HepG2 (cell line): Measurements from ENCODE around the gene NFE2. TPM values are rescaled to one million over a fixed set of nuclear protein-coding genes. Genes with fewer than 3 reads are reported as not detected.

Experiments
- ATAC-seq: fragments of 200-7000 bp; cut with Tn5 transposase; 3 replicates; pipeline ENCODE4 v1.9.1; 2020; ENCODE audit warnings: mild to moderate bottlenecking, moderate library complexity
- BruUV-seq: library from RNA; stranded (reverse); fragments of 400-500 nt; replicated peaks from 2 replicates; lab custom pipeline; 2021; lab: Mats Ljungman, UMichigan
- CTCF ChIA-PET: fragments of 300-600 bp; formaldehyde crosslinking; extraction: SDS; loops from one replicate; lab custom pipeline; 2021; ENCODE audit warnings: low total read pairs, inconsistent platforms, low intra/inter-chr PET ratio; lab: Yijun Ruan, JAX
- POLR2A ChIA-PET: fragments of 350-600 bp; sonication (Branson Sonifier 250); formaldehyde crosslinking; loops from one replicate; lab custom pipeline; 2020; ENCODE audit warnings: antibody characterized with exemption, inconsistent platforms; lab: Yijun Ruan, JAX
- DNase-seq: peaks from one replicate; pipeline ENCODE4 v3.0.0-alpha.2; 2015; ENCODE audit warnings: low spot score
- FAIRE-seq: peaks from 3 replicates; lab custom pipeline; 2011; peaks lifted over from hg19 to GRCh38; lab: Jason Lieb, UNC
- H2AFZ ChIP-seq: one replicate; pipeline ENCODE4 v1.6.1; 2011; ENCODE audit warnings: low read length, inconsistent platforms
- H3K27ac ChIP-seq: fragments of 300-600 bp; 3 replicates; pipeline ENCODE4 v1.8.0; 2011; ENCODE audit warnings: mixed run types, mild to moderate bottlenecking, mixed read lengths, low read length, inconsistent platforms; ENCODE audit not compliant: insufficient read depth; ENCODE audit errors: extremely low read length
- H3K27me3 ChIP-seq, 2 experiments: fragments of 200-600 bp in 1 of 2; 2 replicates in 1 of 2; 3 replicates in 1 of 2; pipeline versions ENCODE4 v1.6.0 to v1.8.0; 2011; ENCODE audit warnings: low read length in 2 of 2, mild to moderate bottlenecking in 2 of 2, moderate library complexity in 2 of 2, inconsistent platforms in 1 of 2; ENCODE audit not compliant: insufficient read depth in 2 of 2, control insufficient read depth in 1 of 2
- H3K36me3 ChIP-seq, 2 experiments: fragments of 200-600 bp in 1 of 2; replicated peaks in 1 of 2; 2 replicates in 1 of 2; 3 replicates in 1 of 2; pipeline versions ENCODE4 v1.5.1 to v1.8.0; 2011; ENCODE audit warnings: low read length in 2 of 2, inconsistent platforms in 1 of 2; ENCODE audit not compliant: insufficient read depth in 2 of 2, control insufficient read depth in 1 of 2
- H3K4me1 ChIP-seq: 2 replicates; pipeline ENCODE4 v1.5.1; 2012; ENCODE audit warnings: low read length, inconsistent platforms; ENCODE audit not compliant: insufficient read depth
- H3K4me2 ChIP-seq: 2 replicates; pipeline ENCODE4 v1.6.0; 2011; ENCODE audit warnings: low read depth, low read length, inconsistent platforms
- H3K4me3 ChIP-seq, 3 experiments: fragments of 200-600 bp in 1 of 3; sonication (generic), shearing (Covaris generic) in 1 of 3; replicated peaks in 1 of 3; 2 replicates each; pipeline ENCODE4 v1.5.1; 2011 to 2016; ENCODE audit warnings: low read length in 3 of 3, inconsistent platforms in 2 of 3, low read depth in 2 of 3, mild to moderate bottlenecking in 2 of 3, control low read depth in 1 of 3, mixed read lengths in 1 of 3; ENCODE audit not compliant: insufficient read depth in 1 of 3
- H3K79me2 ChIP-seq: one replicate; pipeline ENCODE4 v1.6.1; 2011; ENCODE audit warnings: low read length, inconsistent platforms; ENCODE audit not compliant: insufficient read depth
- H3K9ac ChIP-seq: 2 replicates; pipeline ENCODE4 v1.6.0; 2011; ENCODE audit warnings: mild to moderate bottlenecking, low read depth, low read length, inconsistent platforms; ENCODE audit not compliant: insufficient read depth
- H3K9me3 ChIP-seq: 2 replicates; pipeline ENCODE4 v1.5.1; 2012; ENCODE audit warnings: mild to moderate bottlenecking, low read length
- H4K20me1 ChIP-seq: 2 replicates; pipeline ENCODE4 v1.6.0; 2011; ENCODE audit warnings: inconsistent platforms, mild to moderate bottlenecking, low read length, moderate library complexity; ENCODE audit not compliant: insufficient read depth
- CBX5 ChIP-seq: sonication (generic); formaldehyde crosslinking; IDR thresholded peaks from 2 replicates; pipeline ENCODE4 v1.4.0; 2020; ENCODE audit warnings: missing genetic modification reagents, borderline replicate concordance
- CTCF ChIP-seq: sonication (generic); formaldehyde crosslinking; IDR thresholded peaks from 2 replicates; pipeline ENCODE4 v1.5.0; 2020; ENCODE audit warnings: mild to moderate bottlenecking, missing genetic modification reagents, moderate library complexity
- HCFC1 ChIP-seq: fragments of 150-350 bp; IDR thresholded peaks from 2 replicates; pipeline ENCODE4 v1.6.1; 2014; ENCODE audit warnings: low read depth, low read length
- HINFP ChIP-seq: sonication (generic); formaldehyde crosslinking; IDR thresholded peaks from 2 replicates; pipeline ENCODE4 v1.4.0; 2020; ENCODE audit warnings: low read depth, mild to moderate bottlenecking, missing genetic modification reagents
- NFKB2 ChIP-seq: sonication (generic); formaldehyde crosslinking; IDR thresholded peaks from 2 replicates; pipeline ENCODE4 v1.4.0; 2020; ENCODE audit warnings: missing genetic modification reagents, borderline replicate concordance
- ZBTB2 ChIP-seq: sonication (generic); formaldehyde crosslinking; IDR thresholded peaks from 2 replicates; pipeline ENCODE4 v1.8.0; 2022; ENCODE audit warnings: low read depth, missing genetic modification reagents
- ZBTB7B ChIP-seq: sonication (generic); formaldehyde crosslinking; IDR thresholded peaks from 2 replicates; pipeline ENCODE4 v1.4.0; 2020; ENCODE audit warnings: missing genetic modification reagents
- ZFP91 ChIP-seq: sonication (generic); formaldehyde crosslinking; IDR thresholded peaks from 2 replicates; pipeline ENCODE4 v1.9.0; 2022; ENCODE audit warnings: missing genetic modification reagents, mild to moderate bottlenecking, borderline replicate concordance
- ZNF3 ChIP-seq: IDR thresholded peaks from 2 replicates; pipeline ENCODE4 v1.7.0; 2017; ENCODE audit warnings: inconsistent platforms
- ZNF766 ChIP-seq: sonication (generic); formaldehyde crosslinking; IDR thresholded peaks from 2 replicates; pipeline ENCODE4 v1.5.0; 2020; ENCODE audit warnings: missing genetic modification reagents, borderline replicate concordance
- WGBS: methylation state at CpG from one replicate; pipeline ENCODE4 v1.1.6; 2017; ENCODE audit warnings: low lambda C conversion rate; 5-methylcytosine and 5-hydroxymethylcytosine counted together
- in situ Hi-C: cut with HindIII; loops from 2 replicates; pipeline ENCODE4 v1.10.0; 2017; ENCODE audit warnings: low pct_unique_long_range_greater_than_20kb; ENCODE audit not compliant: extremely low pct_ligation_motif_present
- intact Hi-C: fragments of 100-400 bp; cut with micrococcal nuclease; formaldehyde crosslinking; loops from one replicate; pipeline ENCODE4 v1.10.0; 2022; ENCODE audit not compliant: unreplicated experiment
- polyA plus RNA-seq, 8 experiments: library from polyadenylated mRNA; depleted of rRNA in 3 of 8; stranded (reverse) in 7 of 8; unstranded in 1 of 8; fragments of >200 nt; fragmentation: Illumina TruSeq in 4 of 8; extraction: Trizol in 4 of 8; gene quantifications; 2 replicates each; pipeline versions ENCODE4 v1.2.1 to v1.2.3, GENCODE V29; 2011 to 2016; ENCODE audit warnings: low read depth in 4 of 8, missing spikeins in 1 of 8, mixed read lengths in 1 of 8; ENCODE audit not compliant: insufficient read depth in 1 of 8
- total RNA-seq, 5 experiments: library from RNA; depleted of rRNA; stranded (reverse); fragments of >200 nt; fragmentation: Illumina TruSeq; extraction: Trizol; gene quantifications; 2 replicates each; pipeline ENCODE4 v1.2.3, GENCODE V29; 2016; ENCODE audit warnings: low read depth in 1 of 5

NFE2 gene
- total and polyA plus RNA-seq, 2 of the 13 experiments (the other 11 are each of a cell fraction or from before 2014, with no cell fraction given): 4.5 to 7.8 TPM

- TF ChIP-seq ZBTB2 (CRISPR knock-in tag) (no peak), NFKB2 (no peak), CTCF (CRISPR knock-in tag) (no peak), HCFC1 (no peak)
Observed at GRCh38 chr12:54270345-54270744, 30.5 kb downstream of the NFE2 start (continued).

GRCh38 chr12:54266852-54267251 is 34.0 kb downstream of the NFE2 start:
- no peaks in the 10 kb centered on the region for H3K79me2 ChIP-seq
- H3K4me2 ChIP-seq: no peak overlapping the region
- no peaks in the 10 kb centered on the region for H3K9me3 ChIP-seq
- ChIA-PET POLR2A (interaction anchor here (1.7 kb wide), 1 partner anchor 13 kb away, joined by 10 read pairs; the partner anchor contains the start of genes CBX5 and HNRNPA1), CTCF (no interaction called here)
- H3K4me1 ChIP-seq: peaks cover 11% of the 10 kb centered on the region
- in situ Hi-C loops (no loop called here), intact Hi-C loops (no loop called here)
- WGBS: 99% methylated on average over 2 of the region's 2 CpGs
- no peak for FAIRE-seq
- H4K20me1 ChIP-seq: no peaks in the 10 kb centered on the region
- H3K9ac ChIP-seq: no peak overlapping the region
- TF ChIP-seq HINFP (CRISPR knock-in tag) (no peak), ZFP91 (no peak), CBX5 (CRISPR knock-in tag) (no peak), ZNF766 (CRISPR knock-in tag) (no peak), ZBTB7B (CRISPR knock-in tag) (no peak), ZNF3 (no peak)
- TF ChIP-seq, all 625 proteins: peak for 0
- Histone ChIP-seq H3K27me3 (no peaks in the 10 kb centered on the region), H3K27ac (no peak overlapping the region), H3K36me3 (no peaks in the 10 kb centered on the region), H3K4me3 (no peak overlapping the region), H2AFZ (no peak overlapping the region)
- ATAC-seq (no peak), DNase-seq (no peak)
- no TSS peak for BruUV-seq
